OCI-LY7 (cell line): ENCODE data around the gene NNT.

ENCODE experiments used
- EZH2phosphoT487 ChIP-seq: fragments of 200-600 bp; sonication (generic); IDR thresholded peaks from 2 replicates; pipeline ENCODE4 v1.6.1; 2018; ENCODE audit warnings: low read depth, borderline replicate concordance, mild to moderate bottlenecking, mixed run types, antibody characterized with exemption, low read length, moderate library complexity, mixed read lengths
- TF ChIP-seq, protein P1 (sequence below): fragments of 200-600 bp; sonication (generic); conservative IDR thresholded peaks from 2 replicates; pipeline ENCODE4 v1.5.1; 2014; ENCODE audit warnings: mild to moderate bottlenecking, antibody characterized with exemption, low read length, moderate library complexity, mixed read lengths

DNA sequence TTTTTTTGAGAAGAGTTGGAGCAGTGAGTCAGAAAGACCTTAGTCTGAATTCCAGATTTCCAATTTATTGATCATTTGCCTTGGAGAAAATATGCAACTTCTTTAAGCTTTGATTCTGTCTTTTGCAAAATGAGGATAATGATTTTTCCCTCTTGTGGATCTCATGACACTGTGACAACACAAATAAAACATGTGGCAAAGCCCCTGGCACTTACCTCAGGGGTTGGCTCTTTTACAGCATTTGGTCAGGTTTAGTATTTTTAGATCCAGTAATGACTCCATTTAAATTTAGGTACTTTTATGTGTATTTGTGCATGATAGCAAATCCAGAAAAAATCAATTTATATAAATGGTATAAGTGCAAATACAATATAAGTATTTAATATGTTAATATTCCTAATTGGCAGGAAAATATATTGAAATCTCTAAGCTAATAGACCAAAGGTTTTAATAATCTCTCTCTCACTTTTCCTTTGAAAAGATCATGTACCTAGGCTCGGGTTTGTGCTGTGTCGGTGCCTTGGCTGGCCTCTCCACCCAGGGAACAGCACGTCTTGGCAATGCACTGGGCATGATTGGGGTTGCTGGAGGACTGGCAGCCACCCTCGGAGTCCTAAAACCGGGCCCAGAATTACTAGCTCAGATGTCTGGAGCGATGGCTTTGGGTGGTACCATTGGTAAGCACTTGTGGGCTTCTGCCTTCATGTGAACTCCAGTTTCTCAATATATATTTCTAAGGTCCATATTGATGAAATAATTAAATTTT is 49.7 kb downstream of the NNT start:
- TF ChIP-seq, protein P1, sequence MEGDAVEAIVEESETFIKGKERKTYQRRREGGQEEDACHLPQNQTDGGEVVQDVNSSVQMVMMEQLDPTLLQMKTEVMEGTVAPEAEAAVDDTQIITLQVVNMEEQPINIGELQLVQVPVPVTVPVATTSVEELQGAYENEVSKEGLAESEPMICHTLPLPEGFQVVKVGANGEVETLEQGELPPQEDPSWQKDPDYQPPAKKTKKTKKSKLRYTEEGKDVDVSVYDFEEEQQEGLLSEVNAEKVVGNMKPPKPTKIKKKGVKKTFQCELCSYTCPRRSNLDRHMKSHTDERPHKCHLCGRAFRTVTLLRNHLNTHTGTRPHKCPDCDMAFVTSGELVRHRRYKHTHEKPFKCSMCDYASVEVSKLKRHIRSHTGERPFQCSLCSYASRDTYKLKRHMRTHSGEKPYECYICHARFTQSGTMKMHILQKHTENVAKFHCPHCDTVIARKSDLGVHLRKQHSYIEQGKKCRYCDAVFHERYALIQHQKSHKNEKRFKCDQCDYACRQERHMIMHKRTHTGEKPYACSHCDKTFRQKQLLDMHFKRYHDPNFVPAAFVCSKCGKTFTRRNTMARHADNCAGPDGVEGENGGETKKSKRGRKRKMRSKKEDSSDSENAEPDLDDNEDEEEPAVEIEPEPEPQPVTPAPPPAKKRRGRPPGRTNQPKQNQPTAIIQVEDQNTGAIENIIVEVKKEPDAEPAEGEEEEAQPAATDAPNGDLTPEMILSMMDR = no peak
- TF ChIP-seq EZH2phosphoT487 = no peak
